ENCODE results near the gene TOGARAM2.

- no peak for TF ChIP-seq CTCF (IDR thresholded peaks at IDR 0.05)
- no peak for TF ChIP-seq EP300 (IDR thresholded peaks at IDR 0.05)
- TF ChIP-seq POLR2A (IDR thresholded peaks at IDR 0.05) = no peak
- no peak for TF ChIP-seq POLR2AphosphoS5 (IDR thresholded peaks at IDR 0.05)
Observed at GRCh38 chr2:29042561-29043075, 61.5 kb downstream of the TOGARAM2 start.
